SK-N-SH (cell line): Measurements from ENCODE around the gene LIPM.

Experiments
- GABPA ChIP-seq: IDR thresholded peaks from 2 replicates; pipeline ENCODE4 v1.4.0; 2012; ENCODE audit warnings: low read depth, mild to moderate bottlenecking
- GATA2 ChIP-seq: sonication (generic); formaldehyde crosslinking; IDR thresholded peaks from 2 replicates; pipeline ENCODE4 v1.5.0; 2020; ENCODE audit warnings: mild to moderate bottlenecking, missing genetic modification reagents
- MXI1 ChIP-seq: IDR thresholded peaks from 2 replicates; pipeline ENCODE4 v1.6.1; 2012; ENCODE audit warnings: mild to moderate bottlenecking, low read depth, low read length, improper control_type of control experiment
- POLR2AphosphoS5 ChIP-seq: IDR thresholded peaks from 2 replicates; pipeline ENCODE4 v1.6.1; 2012; ENCODE audit warnings: low read depth, low read length
- SIN3A ChIP-seq: IDR thresholded peaks from 2 replicates; pipeline ENCODE4 v1.6.1; 2012; ENCODE audit warnings: low read depth, mild to moderate bottlenecking, low read length, moderate library complexity, borderline replicate concordance
- SMC3 ChIP-seq: IDR thresholded peaks from 2 replicates; pipeline ENCODE4 v1.6.1; 2012; ENCODE audit warnings: low read depth, low read length, improper control_type of control experiment
- TF ChIP-seq, protein P1 (sequence below): fragments of 200-600 bp; sonication (generic); IDR thresholded peaks from 2 replicates; pipeline ENCODE4 v1.6.1; 2017; ENCODE audit warnings: antibody characterized with exemption, mild to moderate bottlenecking, moderate library complexity

DNA sequence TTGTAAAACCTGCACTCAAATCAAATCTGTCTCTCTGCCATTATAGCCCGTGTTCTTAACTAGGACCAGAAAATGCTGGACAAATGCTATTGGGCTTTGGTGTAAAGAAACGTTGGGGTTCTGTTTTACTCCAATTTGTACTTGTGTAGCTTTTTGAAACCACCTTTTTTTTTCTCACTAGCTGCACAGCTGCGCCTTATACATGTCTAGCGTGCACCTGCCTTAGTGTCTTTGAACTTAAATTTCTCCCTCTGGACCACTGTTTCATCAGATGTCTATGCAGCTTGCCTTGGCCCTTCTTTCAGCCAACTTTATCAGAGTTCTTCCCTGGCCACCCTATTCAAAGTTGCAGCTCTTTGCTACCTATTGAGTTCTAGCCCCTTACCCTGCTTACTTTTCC lies 7.1 kb downstream of the LIPM start:
- TF ChIP-seq GABPA (no peak), MXI1 (no peak), GATA2 (CRISPR knock-in tag) (no peak), SMC3 (no peak), SIN3A (no peak), POLR2AphosphoS5 (no peak)
- TF ChIP-seq, protein P1, sequence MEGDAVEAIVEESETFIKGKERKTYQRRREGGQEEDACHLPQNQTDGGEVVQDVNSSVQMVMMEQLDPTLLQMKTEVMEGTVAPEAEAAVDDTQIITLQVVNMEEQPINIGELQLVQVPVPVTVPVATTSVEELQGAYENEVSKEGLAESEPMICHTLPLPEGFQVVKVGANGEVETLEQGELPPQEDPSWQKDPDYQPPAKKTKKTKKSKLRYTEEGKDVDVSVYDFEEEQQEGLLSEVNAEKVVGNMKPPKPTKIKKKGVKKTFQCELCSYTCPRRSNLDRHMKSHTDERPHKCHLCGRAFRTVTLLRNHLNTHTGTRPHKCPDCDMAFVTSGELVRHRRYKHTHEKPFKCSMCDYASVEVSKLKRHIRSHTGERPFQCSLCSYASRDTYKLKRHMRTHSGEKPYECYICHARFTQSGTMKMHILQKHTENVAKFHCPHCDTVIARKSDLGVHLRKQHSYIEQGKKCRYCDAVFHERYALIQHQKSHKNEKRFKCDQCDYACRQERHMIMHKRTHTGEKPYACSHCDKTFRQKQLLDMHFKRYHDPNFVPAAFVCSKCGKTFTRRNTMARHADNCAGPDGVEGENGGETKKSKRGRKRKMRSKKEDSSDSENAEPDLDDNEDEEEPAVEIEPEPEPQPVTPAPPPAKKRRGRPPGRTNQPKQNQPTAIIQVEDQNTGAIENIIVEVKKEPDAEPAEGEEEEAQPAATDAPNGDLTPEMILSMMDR = no peak
